ENCODE data around the gene ABCA7. TPM values are rescaled to one million over a fixed set of nuclear protein-coding genes. Genes with fewer than 3 reads are reported as not detected.

Gene ABCA7
- total RNA-seq, 1 experiment from 2014 or later: 23.8 TPM

DNA sequence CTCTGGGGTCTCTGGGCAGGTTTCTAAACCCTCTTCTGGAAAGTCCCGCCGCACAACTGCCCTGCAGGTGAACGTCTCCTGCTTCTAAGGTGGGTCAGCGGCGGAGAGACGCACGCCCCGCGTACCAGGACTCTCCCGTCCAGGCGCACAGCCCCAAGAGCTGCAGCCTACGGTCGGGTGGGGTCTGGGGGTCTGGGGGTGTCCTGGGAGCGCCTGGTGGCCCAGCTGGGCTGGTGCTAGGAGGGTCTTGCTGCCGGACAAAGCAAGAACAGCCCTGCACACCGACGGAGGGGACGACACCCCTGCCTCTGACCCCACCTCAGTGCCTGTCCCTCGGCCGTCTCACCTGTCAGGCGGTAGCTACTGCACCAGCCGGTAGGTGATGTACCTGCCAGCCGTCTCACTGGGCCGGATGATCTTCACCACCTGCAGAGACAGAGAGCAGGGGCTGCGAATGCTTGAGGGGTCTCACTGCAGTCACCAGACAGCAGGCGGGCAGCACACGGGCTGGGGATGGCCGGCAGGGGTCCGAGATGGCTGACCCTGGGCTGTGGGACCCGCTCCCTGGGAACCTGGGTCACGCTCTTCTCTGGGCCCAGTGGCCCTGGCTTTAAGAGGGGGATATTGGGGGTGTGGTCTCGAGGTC is 49.3 kb downstream of the ABCA7 start:
- no peaks in the 10 kb centered on the region for H3K9me3 ChIP-seq (ENCODE audit: low read length)
- H3K4me3 ChIP-seq (ENCODE audit: low read length): no peak overlapping the region
- H4K20me1 ChIP-seq (ENCODE audit: insufficient read depth, low read depth, low read length): peaks cover 18% of the 10 kb centered on the region
- H3K4me2 ChIP-seq (ENCODE audit: low read depth, low read length, poor library complexity, severe bottlenecking): no peak overlapping the region
- H2AFZ ChIP-seq (ENCODE audit: low read length): no peak overlapping the region
- no peak overlapping the region for H3K27ac ChIP-seq (ENCODE audit: low read length)
- no peaks in the 10 kb centered on the region for H3K9me2 ChIP-seq (replicated peaks; ENCODE audit: insufficient read depth, low read length)
- H3K4me1 ChIP-seq (ENCODE audit: low read length): peaks cover 35% of the 10 kb centered on the region
- H3K79me2 ChIP-seq (ENCODE audit: low read length): peaks cover 15% of the 10 kb centered on the region
- DNase-seq: no peak
- H3K9ac ChIP-seq (ENCODE audit: low read length): no peak overlapping the region
- peaks cover 16% of the 10 kb centered on the region; the same call in 1 of the 2 replicates for H3K36me3 ChIP-seq (ENCODE audit: insufficient read depth, low read length)
- H3K27me3 ChIP-seq (ENCODE audit: low read length): no peaks in the 10 kb centered on the region

DNA sequence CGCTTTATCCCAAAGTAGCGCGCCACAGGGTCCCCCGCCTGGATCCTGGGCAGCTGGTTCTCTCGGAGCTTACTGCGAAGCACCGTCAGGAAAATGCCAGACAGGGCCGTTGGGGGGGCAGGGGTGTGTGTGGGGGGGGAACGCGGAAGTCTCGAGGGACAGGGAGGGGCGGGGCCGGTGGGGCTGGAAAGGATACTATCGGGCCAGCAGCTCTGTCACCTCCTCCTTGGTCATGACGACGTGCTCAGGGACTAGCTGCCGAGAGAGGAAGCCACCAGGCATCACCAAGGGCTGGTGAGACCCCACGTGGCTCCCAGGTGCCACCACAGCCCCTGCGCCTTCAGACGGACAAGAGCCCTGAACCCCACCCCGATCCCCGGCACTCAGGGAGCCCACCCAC is 50.0 kb downstream of the ABCA7 start:
- Histone ChIP-seq H3K79me2 (ENCODE audit: low read length) (peaks cover 21% of the 10 kb centered on the region), H3K27ac (ENCODE audit: low read length) (no peak overlapping the region), H3K9me3 (ENCODE audit: low read length) (no peaks in the 10 kb centered on the region), H3K9me2 (replicated peaks; ENCODE audit: insufficient read depth, low read length) (no peaks in the 10 kb centered on the region), H3K4me3 (ENCODE audit: low read length) (no peak overlapping the region), H2AFZ (ENCODE audit: low read length) (no peak overlapping the region), H3K4me1 (ENCODE audit: low read length) (peaks cover 36% of the 10 kb centered on the region), H3K9ac (ENCODE audit: low read length) (no peak overlapping the region), H3K36me3 (ENCODE audit: insufficient read depth, low read length) (peaks cover 13% of the 10 kb centered on the region; the same call in 1 of the 2 replicates), H3K4me2 (ENCODE audit: low read depth, low read length, poor library complexity, severe bottlenecking) (no peak overlapping the region), H4K20me1 (ENCODE audit: insufficient read depth, low read depth, low read length) (peaks cover 24% of the 10 kb centered on the region), H3K27me3 (ENCODE audit: low read length) (no peaks in the 10 kb centered on the region)
- DNase-seq: peak; percentile 81

DNA sequence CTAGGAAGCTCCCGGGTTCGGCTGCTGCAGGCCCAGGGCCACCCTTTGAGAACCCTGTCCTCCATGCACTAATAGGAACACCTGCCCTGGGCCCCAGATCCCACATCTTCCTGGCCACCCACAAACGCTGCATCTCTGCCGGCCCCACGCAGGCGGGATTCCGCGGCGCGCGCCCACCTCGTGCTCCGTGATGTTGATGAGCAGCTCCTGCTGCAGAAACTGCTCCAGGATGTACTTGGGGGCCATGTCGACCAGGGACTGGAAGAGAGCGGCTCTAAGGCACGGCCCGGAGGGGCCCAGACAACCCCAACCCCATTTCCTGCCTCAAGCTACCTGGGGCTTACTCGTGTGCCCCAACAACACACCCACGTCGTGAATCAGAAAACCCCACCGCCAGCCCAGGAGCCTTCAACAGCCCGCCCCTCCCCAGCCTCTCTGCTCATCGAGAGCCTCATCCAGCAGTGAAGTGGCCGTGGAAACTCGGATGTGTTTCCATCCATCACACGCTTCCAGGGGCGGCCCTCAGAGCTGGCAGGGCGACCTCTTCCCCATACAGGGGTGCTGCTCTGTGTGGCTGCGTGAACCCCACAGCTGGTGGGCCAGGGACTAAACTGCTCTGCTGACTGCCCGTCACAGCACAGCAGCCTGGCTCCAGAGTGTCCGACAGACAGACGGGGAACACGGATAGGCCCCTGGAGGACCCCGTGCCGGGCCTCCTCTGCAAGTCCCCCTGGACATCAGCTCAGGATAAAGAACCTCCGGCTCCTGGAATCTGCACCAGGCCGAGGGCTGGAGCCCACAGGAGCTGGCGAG is 51.0 kb downstream of the ABCA7 start:
- Histone ChIP-seq H2AFZ (ENCODE audit: low read length) (no peak overlapping the region), H4K20me1 (ENCODE audit: insufficient read depth, low read depth, low read length) (peaks cover 26% of the 10 kb centered on the region), H3K4me3 (ENCODE audit: low read length) (no peak overlapping the region), H3K36me3 (ENCODE audit: insufficient read depth, low read length) (peaks cover 13% of the 10 kb centered on the region; the same call in 1 of the 2 replicates), H3K4me2 (ENCODE audit: low read depth, low read length, poor library complexity, severe bottlenecking) (no peak overlapping the region), H3K4me1 (ENCODE audit: low read length) (peaks cover 42% of the 10 kb centered on the region), H3K79me2 (ENCODE audit: low read length) (peaks cover 24% of the 10 kb centered on the region), H3K9me3 (ENCODE audit: low read length) (no peaks in the 10 kb centered on the region), H3K27ac (ENCODE audit: low read length) (no peak overlapping the region), H3K27me3 (ENCODE audit: low read length) (no peaks in the 10 kb centered on the region), H3K9ac (ENCODE audit: low read length) (no peak overlapping the region), H3K9me2 (replicated peaks; ENCODE audit: insufficient read depth, low read length) (no peaks in the 10 kb centered on the region)
- DNase-seq: no peak

- Histone ChIP-seq H4K20me1 (ENCODE audit: insufficient read depth, low read depth, low read length) (peaks cover 26% of the 10 kb centered on the region), H3K79me2 (ENCODE audit: low read length) (peaks cover 24% of the 10 kb centered on the region), H3K9ac (ENCODE audit: low read length) (no peak overlapping the region), H3K27me3 (ENCODE audit: low read length) (no peaks in the 10 kb centered on the region), H3K36me3 (ENCODE audit: insufficient read depth, low read length) (peaks cover 8% of the 10 kb centered on the region; the same call in 1 of the 2 replicates), H3K4me3 (ENCODE audit: low read length) (no peak overlapping the region), H3K9me2 (replicated peaks; ENCODE audit: insufficient read depth, low read length) (no peaks in the 10 kb centered on the region), H3K9me3 (ENCODE audit: low read length) (no peaks in the 10 kb centered on the region), H2AFZ (ENCODE audit: low read length) (no peak overlapping the region), H3K4me1 (ENCODE audit: low read length) (peaks cover 44% of the 10 kb centered on the region), H3K4me2 (ENCODE audit: low read depth, low read length, poor library complexity, severe bottlenecking) (no peak overlapping the region), H3K27ac (ENCODE audit: low read length) (no peak overlapping the region)
- no peak for DNase-seq
Observed at GRCh38 chr19:1091544-1092175, 51.8 kb downstream of the ABCA7 start.

DNA sequence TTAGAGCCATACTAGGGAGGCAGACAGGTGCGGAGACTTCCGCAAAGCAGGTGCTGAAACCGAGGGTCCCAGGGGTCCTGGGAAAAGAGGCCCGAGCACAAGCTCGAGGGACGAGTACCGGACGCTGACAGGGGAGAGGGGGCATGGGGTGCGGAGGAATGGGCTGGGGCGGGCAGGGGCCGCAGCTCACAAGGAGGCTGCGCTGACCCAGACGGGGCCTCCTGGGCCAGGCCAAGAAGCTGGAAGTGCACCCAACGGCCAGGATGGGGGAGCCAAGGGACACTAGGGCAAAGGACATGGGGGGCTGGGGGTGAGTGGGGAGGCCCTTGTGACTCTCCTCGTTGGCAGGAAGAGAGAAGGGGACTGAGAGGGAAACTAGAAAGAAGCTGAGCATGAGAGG is 53.4 kb downstream of the ABCA7 start:
- Histone ChIP-seq H3K36me3 (ENCODE audit: insufficient read depth, low read length) (peaks cover 5% of the 10 kb centered on the region; the same call in 1 of the 2 replicates), H4K20me1 (ENCODE audit: insufficient read depth, low read depth, low read length) (peaks cover 26% of the 10 kb centered on the region), H3K27me3 (ENCODE audit: low read length) (no peaks in the 10 kb centered on the region), H3K9ac (ENCODE audit: low read length) (peak overlapping the region; percentile 99), H3K79me2 (ENCODE audit: low read length) (peaks cover 24% of the 10 kb centered on the region), H3K4me2 (ENCODE audit: low read depth, low read length, poor library complexity, severe bottlenecking) (peak overlapping the region; percentile 92), H3K4me3 (ENCODE audit: low read length) (peak overlapping the region; percentile 100; the same call in 1 of the 2 replicates), H3K4me1 (ENCODE audit: low read length) (peaks cover 33% of the 10 kb centered on the region), H3K27ac (ENCODE audit: low read length) (no peak overlapping the region), H2AFZ (ENCODE audit: low read length) (no peak overlapping the region), H3K9me3 (ENCODE audit: low read length) (no peaks in the 10 kb centered on the region), H3K9me2 (replicated peaks; ENCODE audit: insufficient read depth, low read length) (no peaks in the 10 kb centered on the region)
- DNase-seq: no peak

GRCh38 chr19:1093811-1094553 is 54.1 kb downstream of the ABCA7 start:
- no peaks in the 10 kb centered on the region for H3K9me2 ChIP-seq (replicated peaks; ENCODE audit: insufficient read depth, low read length)
- H3K27me3 ChIP-seq (ENCODE audit: low read length): no peaks in the 10 kb centered on the region
- H3K9me3 ChIP-seq (ENCODE audit: low read length): no peaks in the 10 kb centered on the region
- H2AFZ ChIP-seq (ENCODE audit: low read length): no peak overlapping the region
- H3K4me2 ChIP-seq (ENCODE audit: low read depth, low read length, poor library complexity, severe bottlenecking): peak overlapping the region; percentile 92
- no peak for DNase-seq
- H4K20me1 ChIP-seq (ENCODE audit: insufficient read depth, low read depth, low read length): peaks cover 26% of the 10 kb centered on the region
- peak overlapping the region; percentile 13; the same call in 1 of the 2 replicates for H3K27ac ChIP-seq (ENCODE audit: low read length)
- H3K4me3 ChIP-seq (ENCODE audit: low read length): peak overlapping the region; percentile 100
- H3K9ac ChIP-seq (ENCODE audit: low read length): peak overlapping the region; percentile 99
- H3K4me1 ChIP-seq (ENCODE audit: low read length): peaks cover 27% of the 10 kb centered on the region
- peaks cover 5% of the 10 kb centered on the region; the same call in 1 of the 2 replicates for H3K36me3 ChIP-seq (ENCODE audit: insufficient read depth, low read length)
- peaks cover 24% of the 10 kb centered on the region for H3K79me2 ChIP-seq (ENCODE audit: low read length)

DNA sequence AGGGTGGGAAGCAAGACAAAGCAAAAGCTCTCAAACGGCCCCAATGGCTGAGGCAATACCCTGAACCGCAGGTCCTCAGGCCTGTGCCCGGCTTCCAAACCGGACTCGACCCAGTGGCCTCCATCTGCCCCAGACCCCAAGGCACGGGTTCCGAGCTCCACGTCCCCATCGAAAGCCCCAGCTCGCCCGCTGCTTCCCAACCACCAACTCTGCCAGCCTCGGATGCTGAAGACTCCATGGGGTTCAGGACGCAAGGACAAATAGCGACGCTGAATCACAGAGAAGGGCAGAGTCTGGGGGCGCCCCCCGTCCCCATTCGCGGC is 54.7 kb downstream of the ABCA7 start:
- no peaks in the 10 kb centered on the region for H3K9me2 ChIP-seq (replicated peaks; ENCODE audit: insufficient read depth, low read length)
- peak overlapping the region; percentile 99 for H3K9ac ChIP-seq (ENCODE audit: low read length)
- peaks cover 24% of the 10 kb centered on the region for H3K79me2 ChIP-seq (ENCODE audit: low read length)

More for the DNA sequence above, 54.7 kb downstream of the ABCA7 start:
- Histone ChIP-seq H3K4me1 (ENCODE audit: low read length) (peaks cover 20% of the 10 kb centered on the region), H2AFZ (ENCODE audit: low read length) (no peak overlapping the region), H3K4me3 (ENCODE audit: low read length) (peak overlapping the region; percentile 100), H3K27me3 (ENCODE audit: low read length) (no peaks in the 10 kb centered on the region), H4K20me1 (ENCODE audit: insufficient read depth, low read depth, low read length) (peaks cover 24% of the 10 kb centered on the region), H3K36me3 (ENCODE audit: insufficient read depth, low read length) (peaks cover 3% of the 10 kb centered on the region; the same call in 1 of the 2 replicates), H3K4me2 (ENCODE audit: low read depth, low read length, poor library complexity, severe bottlenecking) (peak overlapping the region; percentile 92), H3K27ac (ENCODE audit: low read length) (peak overlapping the region; percentile 42; the same call in 1 of the 2 replicates), H3K9me3 (ENCODE audit: low read length) (no peaks in the 10 kb centered on the region)
- no peak for DNase-seq
